K562 (cell line): Measurements from ENCODE around the gene HOXB1. TPM values are rescaled to one million over a fixed set of nuclear protein-coding genes. Genes with fewer than 3 reads are reported as not detected.

ENCODE experiments used
- BCL6 ChIP-seq: fragments of 250-450 bp; sonication (Bioruptor Pico); IDR thresholded peaks from 2 replicates; pipeline ENCODE4 v1.4.0; 2020
- ELK1 ChIP-seq: sonication (generic); formaldehyde crosslinking; IDR thresholded peaks from 2 replicates; pipeline ENCODE4 v1.8.1; 2022; ENCODE audit warnings: missing genetic modification reagents
- IFI16 ChIP-seq: fragments of 250-450 bp; sonication (Bioruptor Pico); IDR thresholded peaks from 2 replicates; pipeline ENCODE4 v2.1.2; 2022; ENCODE audit warnings: mild to moderate bottlenecking, inconsistent platforms
- IRF1 ChIP-seq: sonication (generic); formaldehyde crosslinking; IDR thresholded peaks from 2 replicates; pipeline ENCODE4 v1.8.0; 2022; ENCODE audit warnings: missing genetic modification reagents, mild to moderate bottlenecking, borderline replicate concordance
- LCOR ChIP-seq: sonication (generic); formaldehyde crosslinking; IDR thresholded peaks from 2 replicates; pipeline ENCODE4 v1.8.0; 2022; ENCODE audit warnings: mild to moderate bottlenecking, missing genetic modification reagents
- RAD51 ChIP-seq: fragments of 450-650 bp; IDR thresholded peaks from 2 replicates; pipeline ENCODE4 v1.7.1; 2016; ENCODE audit warnings: low read depth, mild to moderate bottlenecking, borderline replicate concordance
- STAG1 ChIP-seq: sonication (generic); formaldehyde crosslinking; IDR thresholded peaks from 2 replicates; pipeline ENCODE4 v1.5.0; 2020; ENCODE audit warnings: missing genetic modification reagents, borderline replicate concordance
- SUPT5H ChIP-seq: fragments of 450-650 bp; IDR thresholded peaks from 2 replicates; pipeline ENCODE4 v1.6.1; 2016
- YY1 ChIP-seq, 3 experiments: IDR thresholded peaks; 2 replicates each; pipeline ENCODE4 v1.6.1; 2011; ENCODE audit warnings: low read length in 2 of 3, mild to moderate bottlenecking in 2 of 3, moderate library complexity in 2 of 3, borderline replicate concordance in 1 of 3, control low read depth in 1 of 3, low read depth in 1 of 3; ENCODE audit not compliant: insufficient read depth in 3 of 3, insufficient replicate concordance in 2 of 3, control insufficient read depth in 1 of 3, insufficient read length in 1 of 3; ENCODE audit errors: extremely low read depth in 1 of 3
- ZNF175 ChIP-seq: fragments of 200-800 bp; sonication (Bioruptor generic); IDR thresholded peaks from 2 replicates; pipeline ENCODE4 v1.6.1; 2016; ENCODE audit warnings: low read depth, mild to moderate bottlenecking, missing genetic modification characterization, missing compliant biosample characterization
- ZNF232 ChIP-seq: sonication (generic); formaldehyde crosslinking; IDR thresholded peaks from 2 replicates; pipeline ENCODE4 v1.8.0; 2022; ENCODE audit warnings: mild to moderate bottlenecking, missing genetic modification reagents
- ZNF639 ChIP-seq, 2 experiments: fragments of 200-800 bp in 1 of 2; sonication (Bioruptor generic) in 1 of 2; sonication (generic) in 1 of 2; formaldehyde crosslinking in 1 of 2; IDR thresholded peaks in 1 of 2; conservative IDR thresholded peaks in 1 of 2; 2 replicates each; pipeline versions ENCODE4 v1.5.0 to v1.6.1; 2016 to 2020; ENCODE audit warnings: missing compliant biosample characterization in 1 of 2, missing genetic modification characterization in 1 of 2, missing genetic modification reagents in 1 of 2
- ZNF740 ChIP-seq, 3 experiments: fragments of 200-800 bp in 1 of 3; sonication (Bioruptor generic) in 1 of 3; sonication (generic) in 1 of 3; formaldehyde crosslinking in 1 of 3; IDR thresholded peaks; 2 replicates each; pipeline versions ENCODE4 v1.6.1 to v1.8.0; 2016 to 2022; ENCODE audit warnings: mild to moderate bottlenecking in 2 of 3, missing compliant biosample characterization in 2 of 3, missing genetic modification characterization in 2 of 3, missing genetic modification reagents in 1 of 3
- ZNF766 ChIP-seq: fragments of 200-800 bp; sonication (Bioruptor generic); conservative IDR thresholded peaks from 2 replicates; pipeline ENCODE4 v1.6.1; 2016; ENCODE audit warnings: missing genetic modification characterization, missing compliant biosample characterization
- polyA plus RNA-seq, 8 experiments: library from polyadenylated mRNA; depleted of rRNA in 4 of 8; stranded (reverse) in 5 of 8; unstranded in 3 of 8; fragments of >200 nt; fragmentation: Nextera tagmentation in 2 of 8; fragmentation: Illumina TruSeq in 1 of 8; extraction: Ambion mirVana in 2 of 8; extraction: Trizol in 1 of 8; gene quantifications; 2 replicates each; pipeline versions ENCODE4 v1.2.1 to v1.2.3, GENCODE V29; 2011 to 2014; ENCODE audit warnings: inconsistent platforms in 1 of 8, missing spikeins in 1 of 8
- total RNA-seq, 7 experiments: library from RNA; depleted of rRNA in 6 of 7; stranded (reverse); fragments of >200 nt in 6 of 7; fragmentation: Illumina TruSeq in 2 of 7; extraction: Trizol in 2 of 7; gene quantifications; 2 replicates each; pipeline versions ENCODE4 v1.2.1 to v1.2.3, GENCODE V29; 2011 to 2021; ENCODE audit warnings: low replicate concordance in 1 of 7
- TF ChIP-seq, protein P1 (sequence below): conservative IDR thresholded peaks from 2 replicates; pipeline ENCODE4 v1.6.1; 2011; ENCODE audit warnings: low read depth, mild to moderate bottlenecking, low read length; ENCODE audit not compliant: control insufficient read depth

HOXB1 gene
- total and polyA plus RNA-seq, 9 of the 15 experiments (the other 6 are each of a cell fraction or from before 2014, with no cell fraction given), result 0.04 TPM; not detected in 8

GRCh38 chr17:48575673-48576478 lies 45.1 kb upstream of the HOXB1 start (continued):
- peak in 1 of 3 experiments; percentile 39 for TF ChIP-seq YY1 (IDR thresholded peaks at IDR 0.05; ENCODE audit: borderline replicate concordance in 1 of 3, control insufficient read depth in 1 of 3, extremely low read depth in 1 of 3, insufficient read depth in 3 of 3, insufficient read length in 1 of 3, insufficient replicate concordance in 2 of 3, low read depth in 1 of 3, low read length in 2 of 3)
- TF ChIP-seq SUPT5H, result peak; percentile 21; the same call in 1 of the 2 replicates
- no peak for TF ChIP-seq ZNF740 (CRISPR knock-in tag; IDR thresholded peaks at IDR 0.05)
- peak in 1 of 2 experiments; percentile 54; a peak in 2 of 4 replicates for TF ChIP-seq ZNF740 (tag; IDR thresholded peaks at IDR 0.05)
- TF ChIP-seq ELK1 (CRISPR knock-in tag), result no peak
- peak; percentile 51 for TF ChIP-seq ZNF766 (CRISPR knock-in tag)
- no peak for TF ChIP-seq RAD51
- no peak for TF ChIP-seq IFI16 (CRISPR knock-in tag)
- no peak for TF ChIP-seq BCL6 (CRISPR knock-in tag)
- no peak; the same call in 1 of the 2 replicates for TF ChIP-seq ZNF175
- TF ChIP-seq, protein P1, sequence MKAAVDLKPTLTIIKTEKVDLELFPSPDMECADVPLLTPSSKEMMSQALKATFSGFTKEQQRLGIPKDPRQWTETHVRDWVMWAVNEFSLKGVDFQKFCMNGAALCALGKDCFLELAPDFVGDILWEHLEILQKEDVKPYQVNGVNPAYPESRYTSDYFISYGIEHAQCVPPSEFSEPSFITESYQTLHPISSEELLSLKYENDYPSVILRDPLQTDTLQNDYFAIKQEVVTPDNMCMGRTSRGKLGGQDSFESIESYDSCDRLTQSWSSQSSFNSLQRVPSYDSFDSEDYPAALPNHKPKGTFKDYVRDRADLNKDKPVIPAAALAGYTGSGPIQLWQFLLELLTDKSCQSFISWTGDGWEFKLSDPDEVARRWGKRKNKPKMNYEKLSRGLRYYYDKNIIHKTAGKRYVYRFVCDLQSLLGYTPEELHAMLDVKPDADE, result 0 out of 2 replicates have a peak, but pooled peaks have one; percentile 35
- TF ChIP-seq LCOR (CRISPR knock-in tag), result no peak
- TF ChIP-seq ZNF232, result no peak
- peak in 1 of 2 experiments; percentile 15; a peak in 1 of 4 replicates for TF ChIP-seq ZNF639 (CRISPR knock-in tag; conservative IDR thresholded peaks at IDR 0.05 in 1 of 2, IDR thresholded peaks at IDR 0.05 in 1 of 2)
- no peak for TF ChIP-seq IRF1
- no peak for TF ChIP-seq STAG1 (CRISPR knock-in tag)
